Measurements from ENCODE around the gene CD1B.
"Not testable (repeated sequence)": the region's sequence is repeated elsewhere in the genome, so short reads cannot be mapped to it uniquely, and the experiment has no call there.

Gene CD1B

GRCh38 chr1:158354255-158354654 is 22.9 kb upstream of the CD1B start:
- no peak for DNase-seq (ENCODE audit: low read depth, low spot score)
- WGBS (ENCODE audit: insufficient coverage, insufficient read length) = no CpG with 5 or more reads among the region's 2 CpGs
- H3K27ac ChIP-seq (ENCODE audit: low read length) = no peak overlapping the region
- no peaks in the 10 kb centered on the region for H3K27me3 ChIP-seq (ENCODE audit: control insufficient read depth, insufficient read depth, low read length)
- no peak overlapping the region for H3K4me3 ChIP-seq (ENCODE audit: low read length)
- no peaks in the 10 kb centered on the region for H3K9me3 ChIP-seq (ENCODE audit: control insufficient read depth, insufficient read depth, low read length)
- H3K36me3 ChIP-seq (ENCODE audit: control insufficient read depth, insufficient read depth, low read length) = no peaks in the 10 kb centered on the region
- no peaks in the 10 kb centered on the region for H3K4me1 ChIP-seq (ENCODE audit: control insufficient read depth, insufficient read depth, low read length)

- no peak for DNase-seq (ENCODE audit: low read depth, low spot score)
- Histone ChIP-seq H3K27me3 (ENCODE audit: control insufficient read depth, insufficient read depth, low read length) (no peaks in the 10 kb centered on the region), H3K9me3 (ENCODE audit: control insufficient read depth, insufficient read depth, low read length) (no peaks in the 10 kb centered on the region), H3K27ac (ENCODE audit: low read length) (no peak within 1 kb of the TSS), H3K36me3 (ENCODE audit: control insufficient read depth, insufficient read depth, low read length) (no peaks in the 10 kb centered on the region), H3K4me3 (ENCODE audit: low read length) (no peak within 1 kb of the TSS), H3K4me1 (ENCODE audit: control insufficient read depth, insufficient read depth, low read length) (no peaks in the 10 kb centered on the region)
- WGBS (ENCODE audit: insufficient coverage, insufficient read length) = no CpG with 5 or more reads among the region's 6 CpGs
Observed at GRCh38 chr1:158353303-158354075, 22.2 kb upstream of the CD1B start, which contains the start of gene CD1E. CD1E (plus strand) TSS chr1:158353894; CDS start chr1:158353989, 95 bp downstream.

- not testable (repeated sequence) for H3K27me3 ChIP-seq (ENCODE audit: control insufficient read depth, insufficient read depth, low read length); H3K4me3 ChIP-seq (ENCODE audit: low read length); H3K4me1 ChIP-seq (ENCODE audit: control insufficient read depth, insufficient read depth, low read length); H3K27ac ChIP-seq (ENCODE audit: low read length); H3K36me3 ChIP-seq (ENCODE audit: control insufficient read depth, insufficient read depth, low read length); H3K9me3 ChIP-seq (ENCODE audit: control insufficient read depth, insufficient read depth, low read length); DNase-seq (ENCODE audit: low read depth, low spot score)
- no CpG with 5 or more reads among the region's 24 CpGs for WGBS (ENCODE audit: insufficient coverage, insufficient read length)
Observed at GRCh38 chr1:158348946-158349345, 17.6 kb upstream of the CD1B start.

- H3K4me3 ChIP-seq (ENCODE audit: low read length); H3K9me3 ChIP-seq (ENCODE audit: control insufficient read depth, insufficient read depth, low read length); DNase-seq (ENCODE audit: low read depth, low spot score); H3K4me1 ChIP-seq (ENCODE audit: control insufficient read depth, insufficient read depth, low read length); H3K27ac ChIP-seq (ENCODE audit: low read length); H3K27me3 ChIP-seq (ENCODE audit: control insufficient read depth, insufficient read depth, low read length); H3K36me3 ChIP-seq (ENCODE audit: control insufficient read depth, insufficient read depth, low read length): not testable (repeated sequence)
- WGBS (ENCODE audit: insufficient coverage, insufficient read length) = no CpG with 5 or more reads among the region's 7 CpGs
Observed at GRCh38 chr1:158336413-158336812, 5.1 kb upstream of the CD1B start.

- H3K27ac ChIP-seq (ENCODE audit: low read length) = no peak overlapping the region
- H3K4me1 ChIP-seq (ENCODE audit: control insufficient read depth, insufficient read depth, low read length) = no peaks in the 10 kb centered on the region; the same call in 1 of the 2 replicates
- H3K9me3 ChIP-seq (ENCODE audit: control insufficient read depth, insufficient read depth, low read length) = no peaks in the 10 kb centered on the region
- DNase-seq (ENCODE audit: low read depth, low spot score) = no peak
- no peak overlapping the region for H3K4me3 ChIP-seq (ENCODE audit: low read length)
- no peaks in the 10 kb centered on the region; the same call in 1 of the 2 replicates for H3K36me3 ChIP-seq (ENCODE audit: control insufficient read depth, insufficient read depth, low read length)
- H3K27me3 ChIP-seq (ENCODE audit: control insufficient read depth, insufficient read depth, low read length) = no peaks in the 10 kb centered on the region
Observed at GRCh38 chr1:158335213-158335532, 3.8 kb upstream of the CD1B start.

- no peaks in the 10 kb centered on the region for H3K9me3 ChIP-seq (ENCODE audit: control insufficient read depth, insufficient read depth, low read length)
- no peak for DNase-seq (ENCODE audit: low read depth, low spot score)
- H3K4me1 ChIP-seq (ENCODE audit: control insufficient read depth, insufficient read depth, low read length) = no peaks in the 10 kb centered on the region; the same call in 1 of the 2 replicates
- no peak overlapping the region for H3K4me3 ChIP-seq (ENCODE audit: low read length)
- H3K36me3 ChIP-seq (ENCODE audit: control insufficient read depth, insufficient read depth, low read length) = no peaks in the 10 kb centered on the region; the same call in 1 of the 2 replicates
- no peak overlapping the region for H3K27ac ChIP-seq (ENCODE audit: low read length)
- no peaks in the 10 kb centered on the region for H3K27me3 ChIP-seq (ENCODE audit: control insufficient read depth, insufficient read depth, low read length)
- no CpG with 5 or more reads among the region's 2 CpGs for WGBS (ENCODE audit: insufficient coverage, insufficient read length)
Observed at GRCh38 chr1:158334526-158335212, 3.3 kb upstream of the CD1B start.

- Histone ChIP-seq H3K27me3 (ENCODE audit: control insufficient read depth, insufficient read depth, low read length) (no peaks in the 10 kb centered on the region), H3K27ac (ENCODE audit: low read length) (no peak overlapping the region), H3K36me3 (ENCODE audit: control insufficient read depth, insufficient read depth, low read length) (no peaks in the 10 kb centered on the region; the same call in 1 of the 2 replicates), H3K4me1 (ENCODE audit: control insufficient read depth, insufficient read depth, low read length) (no peaks in the 10 kb centered on the region; the same call in 1 of the 2 replicates), H3K9me3 (ENCODE audit: control insufficient read depth, insufficient read depth, low read length) (no peaks in the 10 kb centered on the region), H3K4me3 (ENCODE audit: low read length) (no peak overlapping the region)
- DNase-seq (ENCODE audit: low read depth, low spot score) = no peak
- WGBS (ENCODE audit: insufficient coverage, insufficient read length) = no CpG with 5 or more reads among the region's 8 CpGs
Observed at GRCh38 chr1:158333405-158334155, 2.2 kb upstream of the CD1B start.

- WGBS (ENCODE audit: insufficient coverage, insufficient read length) = no CpG with 5 or more reads among the region's 1 CpG
- Histone ChIP-seq H3K36me3 (ENCODE audit: control insufficient read depth, insufficient read depth, low read length) (no peaks in the 10 kb centered on the region; the same call in 1 of the 2 replicates), H3K4me3 (ENCODE audit: low read length) (no peak overlapping the region), H3K9me3 (ENCODE audit: control insufficient read depth, insufficient read depth, low read length) (no peaks in the 10 kb centered on the region), H3K4me1 (ENCODE audit: control insufficient read depth, insufficient read depth, low read length) (no peaks in the 10 kb centered on the region; the same call in 1 of the 2 replicates), H3K27me3 (ENCODE audit: control insufficient read depth, insufficient read depth, low read length) (no peaks in the 10 kb centered on the region), H3K27ac (ENCODE audit: low read length) (no peak overlapping the region)
- no peak for DNase-seq (ENCODE audit: low read depth, low spot score)
Observed at GRCh38 chr1:158331106-158331425, 265 bp downstream of the CD1B start.

- no peaks in the 10 kb centered on the region for H3K9me3 ChIP-seq (ENCODE audit: control insufficient read depth, insufficient read depth, low read length)
- no peaks in the 10 kb centered on the region for H3K4me1 ChIP-seq (ENCODE audit: control insufficient read depth, insufficient read depth, low read length)
- no peaks in the 10 kb centered on the region for H3K27me3 ChIP-seq (ENCODE audit: control insufficient read depth, insufficient read depth, low read length)
- DNase-seq (ENCODE audit: low read depth, low spot score) = no peak
- no peak overlapping the region for H3K4me3 ChIP-seq (ENCODE audit: low read length)
- no peaks in the 10 kb centered on the region for H3K36me3 ChIP-seq (ENCODE audit: control insufficient read depth, insufficient read depth, low read length)
- no CpG with 5 or more reads among the region's 11 CpGs for WGBS (ENCODE audit: insufficient coverage, insufficient read length)
- H3K27ac ChIP-seq (ENCODE audit: low read length) = no peak overlapping the region
Observed at GRCh38 chr1:158330391-158331105, 783 bp downstream of the CD1B start.

GRCh38 chr1:158329733-158330132 is 1.6 kb downstream of the CD1B start:
- Histone ChIP-seq H3K9me3 (ENCODE audit: control insufficient read depth, insufficient read depth, low read length) (no peaks in the 10 kb centered on the region), H3K36me3 (ENCODE audit: control insufficient read depth, insufficient read depth, low read length) (no peaks in the 10 kb centered on the region), H3K4me1 (ENCODE audit: control insufficient read depth, insufficient read depth, low read length) (no peaks in the 10 kb centered on the region), H3K4me3 (ENCODE audit: low read length) (no peak overlapping the region), H3K27ac (ENCODE audit: low read length) (no peak overlapping the region), H3K27me3 (ENCODE audit: control insufficient read depth, insufficient read depth, low read length) (no peaks in the 10 kb centered on the region)
- no CpG with 5 or more reads among the region's 3 CpGs for WGBS (ENCODE audit: insufficient coverage, insufficient read length)
- DNase-seq (ENCODE audit: low read depth, low spot score) = no peak

Data from iPS DF 6.9 (cell line).